ENCODE data around the gene MACROD2.

MACROD2 gene

DNA sequence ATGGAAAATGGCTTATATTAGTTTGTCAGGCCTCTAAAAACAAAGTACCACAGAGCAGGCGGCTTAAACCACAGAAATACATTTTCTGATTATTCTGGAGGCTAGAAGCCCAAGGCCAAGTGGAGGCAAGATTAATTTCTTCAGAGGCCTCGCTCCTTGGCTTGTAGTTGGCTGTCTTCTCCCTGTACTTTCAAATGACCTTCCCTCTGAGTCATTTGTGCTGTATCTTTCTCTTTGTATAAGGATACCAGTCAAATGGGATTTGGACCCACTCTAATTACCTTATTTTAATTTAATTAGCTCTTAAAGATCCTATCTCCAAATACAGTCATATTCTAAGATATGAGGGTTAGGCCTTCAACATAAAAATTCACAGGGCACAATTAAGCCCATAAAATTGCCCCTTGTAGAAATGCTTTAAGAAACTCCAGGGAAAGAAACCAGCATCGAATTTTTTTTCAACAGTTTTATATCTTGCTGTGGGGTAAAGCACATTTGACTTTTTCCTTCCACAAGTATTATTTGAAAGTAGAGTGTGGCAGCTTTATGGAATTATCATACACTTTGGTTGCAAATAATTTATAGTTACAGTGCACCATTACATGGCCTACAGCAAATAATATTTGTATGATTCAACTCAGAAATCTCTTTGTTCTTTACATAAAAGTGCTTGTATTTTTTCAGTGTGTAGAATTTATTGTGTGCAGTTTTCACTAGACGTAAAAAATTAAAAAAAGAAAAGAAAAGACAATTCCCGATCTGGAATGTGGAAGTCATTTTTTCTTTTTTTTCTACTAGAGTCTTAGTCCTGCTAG lies 1871.8 kb downstream of the MACROD2 start:
- CTCF ChIA-PET, result interaction anchor here (0.7 to 1.1 kb wide), 3 partner anchors 8 to 158 kb away, joined by 3 read pairs; no protein-coding TSS in a partner anchor
- POLR2A ChIA-PET, result no interaction called here

DNA sequence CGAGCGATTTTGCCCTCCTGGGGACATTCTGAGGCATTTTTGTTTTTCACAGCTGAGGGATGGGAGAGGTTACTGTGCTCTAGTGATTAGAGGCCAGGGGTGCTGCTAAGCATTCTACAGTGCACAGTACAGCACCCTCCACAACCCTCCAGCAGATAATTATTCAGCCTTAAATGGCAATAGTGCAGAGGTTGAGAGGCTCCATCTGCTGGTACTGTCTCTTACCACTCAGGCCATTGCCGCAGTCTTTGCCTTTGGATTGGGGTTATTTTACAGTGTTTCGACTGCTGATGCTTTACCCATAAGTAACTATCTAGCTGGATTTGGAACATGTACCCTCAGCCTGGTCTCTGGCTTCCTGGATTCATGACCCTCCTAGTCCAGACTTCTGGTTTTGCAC lies 1872.6 kb downstream of the MACROD2 start:
- no peaks in the 10 kb centered on the region for H3K9me3 ChIP-seq (ENCODE audit: control insufficient read depth, insufficient read depth, low read depth, low read length)
- POLR2A ChIA-PET, result no interaction called here
- H3K4me1 ChIP-seq (ENCODE audit: control insufficient read depth, insufficient read depth, low read length), result no peaks in the 10 kb centered on the region
- CTCF ChIA-PET, result interaction anchor here (1.1 kb wide), 1 partner anchor 159 kb away, joined by 3 read pairs; no protein-coding TSS in a partner anchor
- H3K36me3 ChIP-seq (ENCODE audit: control insufficient read depth in 2 of 2, insufficient read depth in 1 of 2, low read length in 2 of 2), result no peaks in the 10 kb centered on the region
- H3K27ac ChIP-seq (ENCODE audit: extremely low read depth, low read depth, low read length), result no peak overlapping the region
- H3K4me3 ChIP-seq (ENCODE audit: low read depth, low read length), result no peak overlapping the region
- TF ChIP-seq, protein P1, sequence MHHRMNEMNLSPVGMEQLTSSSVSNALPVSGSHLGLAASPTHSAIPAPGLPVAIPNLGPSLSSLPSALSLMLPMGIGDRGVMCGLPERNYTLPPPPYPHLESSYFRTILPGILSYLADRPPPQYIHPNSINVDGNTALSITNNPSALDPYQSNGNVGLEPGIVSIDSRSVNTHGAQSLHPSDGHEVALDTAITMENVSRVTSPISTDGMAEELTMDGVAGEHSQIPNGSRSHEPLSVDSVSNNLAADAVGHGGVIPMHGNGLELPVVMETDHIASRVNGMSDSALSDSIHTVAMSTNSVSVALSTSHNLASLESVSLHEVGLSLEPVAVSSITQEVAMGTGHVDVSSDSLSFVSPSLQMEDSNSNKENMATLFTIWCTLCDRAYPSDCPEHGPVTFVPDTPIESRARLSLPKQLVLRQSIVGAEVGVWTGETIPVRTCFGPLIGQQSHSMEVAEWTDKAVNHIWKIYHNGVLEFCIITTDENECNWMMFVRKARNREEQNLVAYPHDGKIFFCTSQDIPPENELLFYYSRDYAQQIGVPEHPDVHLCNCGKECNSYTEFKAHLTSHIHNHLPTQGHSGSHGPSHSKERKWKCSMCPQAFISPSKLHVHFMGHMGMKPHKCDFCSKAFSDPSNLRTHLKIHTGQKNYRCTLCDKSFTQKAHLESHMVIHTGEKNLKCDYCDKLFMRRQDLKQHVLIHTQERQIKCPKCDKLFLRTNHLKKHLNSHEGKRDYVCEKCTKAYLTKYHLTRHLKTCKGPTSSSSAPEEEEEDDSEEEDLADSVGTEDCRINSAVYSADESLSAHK (tag by site-specific recombination; IDR thresholded peaks at IDR 0.05), result no peak
- TF ChIP-seq ZNF366 (tag by site-specific recombination; conservative IDR thresholded peaks at IDR 0.05) (no peak), ZNF311 (tag by site-specific recombination; IDR thresholded peaks at IDR 0.05; ENCODE audit: borderline replicate concordance) (no peak), ZNF670 (tag by site-specific recombination; IDR thresholded peaks at IDR 0.05; ENCODE audit: low read depth) (no peak), ZNF121 (tag by site-specific recombination; IDR thresholded peaks at IDR 0.05) (no peak), ZNF335 (tag by site-specific recombination; conservative IDR thresholded peaks at IDR 0.05) (no peak), ZNF292 (tag by site-specific recombination; IDR thresholded peaks at IDR 0.05; ENCODE audit: borderline replicate concordance, low read depth) (no peak), ZNF324 (tag by site-specific recombination; IDR thresholded peaks at IDR 0.05) (no peak)
- TF ChIP-seq, protein P2, sequence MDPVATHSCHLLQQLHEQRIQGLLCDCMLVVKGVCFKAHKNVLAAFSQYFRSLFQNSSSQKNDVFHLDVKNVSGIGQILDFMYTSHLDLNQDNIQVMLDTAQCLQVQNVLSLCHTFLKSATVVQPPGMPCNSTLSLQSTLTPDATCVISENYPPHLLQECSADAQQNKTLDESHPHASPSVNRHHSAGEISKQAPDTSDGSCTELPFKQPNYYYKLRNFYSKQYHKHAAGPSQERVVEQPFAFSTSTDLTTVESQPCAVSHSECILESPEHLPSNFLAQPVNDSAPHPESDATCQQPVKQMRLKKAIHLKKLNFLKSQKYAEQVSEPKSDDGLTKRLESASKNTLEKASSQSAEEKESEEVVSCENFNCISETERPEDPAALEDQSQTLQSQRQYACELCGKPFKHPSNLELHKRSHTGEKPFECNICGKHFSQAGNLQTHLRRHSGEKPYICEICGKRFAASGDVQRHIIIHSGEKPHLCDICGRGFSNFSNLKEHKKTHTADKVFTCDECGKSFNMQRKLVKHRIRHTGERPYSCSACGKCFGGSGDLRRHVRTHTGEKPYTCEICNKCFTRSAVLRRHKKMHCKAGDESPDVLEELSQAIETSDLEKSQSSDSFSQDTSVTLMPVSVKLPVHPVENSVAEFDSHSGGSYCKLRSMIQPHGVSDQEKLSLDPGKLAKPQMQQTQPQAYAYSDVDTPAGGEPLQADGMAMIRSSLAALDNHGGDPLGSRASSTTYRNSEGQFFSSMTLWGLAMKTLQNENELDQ (tag by site-specific recombination; IDR thresholded peaks at IDR 0.05; ENCODE audit: low read depth), result no peak

More for the DNA sequence above, 1871.8 kb downstream of the MACROD2 start:
- H3K27ac ChIP-seq (ENCODE audit: extremely low read depth, low read depth, low read length), result no peak overlapping the region
- TF ChIP-seq YY2 (tag by site-specific recombination; IDR thresholded peaks at IDR 0.05), result no peak
- no peak for TF ChIP-seq ZNF501 (tag by site-specific recombination; IDR thresholded peaks at IDR 0.05)
- TF ChIP-seq, protein P3, sequence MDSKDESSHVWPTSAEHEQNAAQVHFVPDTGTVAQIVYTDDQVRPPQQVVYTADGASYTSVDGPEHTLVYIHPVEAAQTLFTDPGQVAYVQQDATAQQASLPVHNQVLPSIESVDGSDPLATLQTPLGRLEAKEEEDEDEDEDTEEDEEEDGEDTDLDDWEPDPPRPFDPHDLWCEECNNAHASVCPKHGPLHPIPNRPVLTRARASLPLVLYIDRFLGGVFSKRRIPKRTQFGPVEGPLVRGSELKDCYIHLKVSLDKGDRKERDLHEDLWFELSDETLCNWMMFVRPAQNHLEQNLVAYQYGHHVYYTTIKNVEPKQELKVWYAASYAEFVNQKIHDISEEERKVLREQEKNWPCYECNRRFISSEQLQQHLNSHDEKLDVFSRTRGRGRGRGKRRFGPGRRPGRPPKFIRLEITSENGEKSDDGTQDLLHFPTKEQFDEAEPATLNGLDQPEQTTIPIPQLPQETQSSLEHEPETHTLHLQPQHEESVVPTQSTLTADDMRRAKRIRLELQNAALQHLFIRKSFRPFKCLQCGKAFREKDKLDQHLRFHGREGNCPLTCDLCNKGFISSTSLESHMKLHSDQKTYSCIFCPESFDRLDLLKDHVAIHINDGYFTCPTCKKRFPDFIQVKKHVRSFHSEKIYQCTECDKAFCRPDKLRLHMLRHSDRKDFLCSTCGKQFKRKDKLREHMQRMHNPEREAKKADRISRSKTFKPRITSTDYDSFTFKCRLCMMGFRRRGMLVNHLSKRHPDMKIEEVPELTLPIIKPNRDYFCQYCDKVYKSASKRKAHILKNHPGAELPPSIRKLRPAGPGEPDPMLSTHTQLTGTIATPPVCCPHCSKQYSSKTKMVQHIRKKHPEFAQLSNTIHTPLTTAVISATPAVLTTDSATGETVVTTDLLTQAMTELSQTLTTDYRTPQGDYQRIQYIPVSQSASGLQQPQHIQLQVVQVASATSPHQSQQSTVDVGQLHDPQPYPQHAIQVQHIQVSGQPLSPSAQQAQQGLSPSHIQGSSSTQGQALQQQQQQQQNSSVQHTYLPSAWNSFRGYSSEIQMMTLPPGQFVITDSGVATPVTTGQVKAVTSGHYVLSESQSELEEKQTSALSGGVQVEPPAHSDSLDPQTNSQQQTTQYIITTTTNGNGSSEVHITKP (tag by site-specific recombination; IDR thresholded peaks at IDR 0.05), result no peak
- TF ChIP-seq ZNF792 (tag by site-specific recombination; IDR thresholded peaks at IDR 0.05), result no peak
- no peak for TF ChIP-seq ZNF311 (tag by site-specific recombination; IDR thresholded peaks at IDR 0.05; ENCODE audit: borderline replicate concordance)
- TF ChIP-seq, protein P1 (tag by site-specific recombination; IDR thresholded peaks at IDR 0.05), result no peak
- TF ChIP-seq, protein P4, sequence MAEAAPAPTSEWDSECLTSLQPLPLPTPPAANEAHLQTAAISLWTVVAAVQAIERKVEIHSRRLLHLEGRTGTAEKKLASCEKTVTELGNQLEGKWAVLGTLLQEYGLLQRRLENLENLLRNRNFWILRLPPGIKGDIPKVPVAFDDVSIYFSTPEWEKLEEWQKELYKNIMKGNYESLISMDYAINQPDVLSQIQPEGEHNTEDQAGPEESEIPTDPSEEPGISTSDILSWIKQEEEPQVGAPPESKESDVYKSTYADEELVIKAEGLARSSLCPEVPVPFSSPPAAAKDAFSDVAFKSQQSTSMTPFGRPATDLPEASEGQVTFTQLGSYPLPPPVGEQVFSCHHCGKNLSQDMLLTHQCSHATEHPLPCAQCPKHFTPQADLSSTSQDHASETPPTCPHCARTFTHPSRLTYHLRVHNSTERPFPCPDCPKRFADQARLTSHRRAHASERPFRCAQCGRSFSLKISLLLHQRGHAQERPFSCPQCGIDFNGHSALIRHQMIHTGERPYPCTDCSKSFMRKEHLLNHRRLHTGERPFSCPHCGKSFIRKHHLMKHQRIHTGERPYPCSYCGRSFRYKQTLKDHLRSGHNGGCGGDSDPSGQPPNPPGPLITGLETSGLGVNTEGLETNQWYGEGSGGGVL (tag by site-specific recombination; IDR thresholded peaks at IDR 0.05), result no peak
- TF ChIP-seq, protein P5, sequence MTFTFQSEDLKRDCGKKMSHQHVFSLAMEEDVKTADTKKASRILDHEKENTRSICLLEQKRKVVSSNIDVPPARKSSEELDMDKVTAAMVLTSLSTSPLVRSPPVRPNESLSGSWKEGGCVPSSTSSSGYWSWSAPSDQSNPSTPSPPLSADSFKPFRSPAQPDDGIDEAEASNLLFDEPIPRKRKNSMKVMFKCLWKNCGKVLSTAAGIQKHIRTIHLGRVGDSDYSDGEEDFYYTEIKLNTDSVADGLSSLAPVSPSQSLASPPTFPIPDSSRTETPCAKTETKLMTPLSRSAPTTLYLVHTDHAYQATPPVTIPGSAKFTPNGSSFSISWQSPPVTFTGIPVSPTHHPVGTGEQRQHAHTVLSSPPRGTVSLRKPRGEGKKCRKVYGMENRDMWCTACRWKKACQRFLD (tag by site-specific recombination; IDR thresholded peaks at IDR 0.05), result no peak
- TF ChIP-seq OVOL3 (tag by site-specific recombination; IDR thresholded peaks at IDR 0.05), result no peak
- H3K4me3 ChIP-seq (ENCODE audit: low read depth, low read length), result no peak overlapping the region
- H3K36me3 ChIP-seq (ENCODE audit: control insufficient read depth in 2 of 2, insufficient read depth in 1 of 2, low read length in 2 of 2), result no peaks in the 10 kb centered on the region
- H3K9me3 ChIP-seq (ENCODE audit: control insufficient read depth, insufficient read depth, low read depth, low read length), result no peaks in the 10 kb centered on the region
- H3K4me1 ChIP-seq (ENCODE audit: control insufficient read depth, insufficient read depth, low read length), result no peaks in the 10 kb centered on the region
